ENCODE measurements around the gene FBP1. TPM values are rescaled to one million over a fixed set of nuclear protein-coding genes. Genes with fewer than 3 reads are reported as not detected.

Gene FBP1
- total RNA-seq, 4 donors from 2014 or later: 0.99 to 12.1 (median 6.6) TPM

- no peak for TF ChIP-seq CTCF (IDR thresholded peaks at IDR 0.05)
- TF ChIP-seq POLR2A (IDR thresholded peaks at IDR 0.05): no peak
- intact Hi-C loops (cut with DNase I; ENCODE audit: low total_unique reads): loop anchor here (10.0 kb wide), 1 partner anchor 1551 kb away; no protein-coding TSS in a partner anchor
- no peak for DNase-seq (ENCODE audit: low spot score in 2 of 2)
- H3K4me3 ChIP-seq (ENCODE audit: low read depth, poor library complexity, severe bottlenecking): no peak overlapping the region
- 94 to 98% methylated on average over 3 of the region's 3 CpGs for WGBS, 2 donors
Measured at GRCh38 chr9:94663640-94664039, 24.3 kb upstream of the FBP1 start.

GRCh38 chr9:94663140-94663539, 23.8 kb upstream of the FBP1 start:
- intact Hi-C loops (cut with DNase I; ENCODE audit: low total_unique reads): loop anchor here (10.0 kb wide), 1 partner anchor 1552 kb away; no protein-coding TSS in a partner anchor
- H3K4me3 ChIP-seq (ENCODE audit: low read depth, poor library complexity, severe bottlenecking): no peak overlapping the region
- no peak for TF ChIP-seq CTCF (IDR thresholded peaks at IDR 0.05)
- no peak for TF ChIP-seq POLR2A (IDR thresholded peaks at IDR 0.05)
- 67 to 71% methylated on average over 8 of the region's 8 CpGs for WGBS, 2 donors
- no peak for DNase-seq (ENCODE audit: low spot score in 2 of 2)

GRCh38 chr9:94657021-94657725, 17.9 kb upstream of the FBP1 start:
- TF ChIP-seq POLR2A (IDR thresholded peaks at IDR 0.05) (no peak), CTCF (IDR thresholded peaks at IDR 0.05) (no peak)
- no peak for DNase-seq (ENCODE audit: low spot score in 2 of 2)
- WGBS, 2 donors: 91 to 95% methylated on average over 4 of the region's 4 CpGs
- intact Hi-C loops (cut with DNase I; ENCODE audit: low total_unique reads): no loop called here
- no peak overlapping the region for H3K4me3 ChIP-seq (ENCODE audit: low read depth, poor library complexity, severe bottlenecking)

- intact Hi-C loops (cut with DNase I; ENCODE audit: low total_unique reads): no loop called here
- TF ChIP-seq POLR2A (IDR thresholded peaks at IDR 0.05) (no peak), CTCF (IDR thresholded peaks at IDR 0.05) (no peak)
- no peak overlapping the region for H3K4me3 ChIP-seq (ENCODE audit: low read depth, poor library complexity, severe bottlenecking)
- no peak for DNase-seq (ENCODE audit: low spot score in 2 of 2)
- WGBS, 2 donors: 33 to 42% methylated on average over 6 of the region's 6 CpGs
Measured at GRCh38 chr9:94656200-94656599, 16.9 kb upstream of the FBP1 start.

- H3K4me3 ChIP-seq (ENCODE audit: low read depth, poor library complexity, severe bottlenecking): no peak overlapping the region
- TF ChIP-seq POLR2A (IDR thresholded peaks at IDR 0.05) (no peak), CTCF (IDR thresholded peaks at IDR 0.05) (no peak)
- WGBS, 2 donors: 55 to 73% methylated on average over 10 of the region's 10 CpGs
- intact Hi-C loops (cut with DNase I; ENCODE audit: low total_unique reads): no loop called here
- no peak for DNase-seq (ENCODE audit: low spot score in 2 of 2)
Measured at GRCh38 chr9:94655739-94656138, 16.4 kb upstream of the FBP1 start.

Measured in lower leg skin (tissue), 4 donors.